CD4-positive, alpha-beta T cell treated with Interleukin-6 at 100 ng/mL for 8 hours (primary cell): Measurements from ENCODE around the gene RBM20.

Source experiments
- DNase-seq: peaks from one replicate; pipeline ENCODE4 v3.0.0-alpha.2; 2020; ENCODE audit warnings: mixed read lengths, low spot score

Gene RBM20

DNA sequence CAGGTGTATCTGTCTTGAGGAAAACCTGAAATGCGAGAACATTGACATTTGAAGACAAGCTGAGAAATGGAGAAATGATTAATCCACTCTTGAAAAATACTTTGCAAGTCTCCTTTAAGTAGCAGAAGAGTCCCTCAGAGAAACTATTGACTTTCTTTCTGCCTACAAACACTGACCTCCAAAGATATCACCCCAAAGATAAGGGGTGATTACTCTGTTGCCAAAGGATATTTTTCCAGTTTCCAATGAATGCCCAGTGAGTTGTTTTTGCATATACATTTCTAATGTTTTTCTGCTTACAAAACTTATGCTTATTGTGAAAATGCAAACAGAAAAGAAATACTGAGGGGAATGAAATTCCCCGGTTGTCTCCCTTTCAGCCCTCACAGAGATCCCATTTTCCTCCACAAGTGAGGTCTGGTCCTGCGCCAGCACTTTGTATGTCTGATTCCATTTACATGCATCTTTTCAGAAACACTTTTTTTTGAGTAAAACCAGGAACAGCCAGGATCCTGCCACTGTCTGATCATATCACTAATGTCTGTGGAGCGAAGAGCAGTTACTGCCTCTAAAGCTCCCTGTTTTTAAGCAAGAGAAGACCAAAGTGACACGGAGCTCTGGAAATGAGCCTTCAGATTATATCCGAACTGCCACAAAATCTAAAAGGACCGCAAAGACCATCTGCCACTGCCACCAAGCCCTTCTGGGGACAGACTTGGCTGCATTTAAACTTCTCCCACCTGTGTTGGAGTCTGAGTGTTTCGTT lies 144.7 kb downstream of the RBM20 start:
- no peak for DNase-seq

DNA sequence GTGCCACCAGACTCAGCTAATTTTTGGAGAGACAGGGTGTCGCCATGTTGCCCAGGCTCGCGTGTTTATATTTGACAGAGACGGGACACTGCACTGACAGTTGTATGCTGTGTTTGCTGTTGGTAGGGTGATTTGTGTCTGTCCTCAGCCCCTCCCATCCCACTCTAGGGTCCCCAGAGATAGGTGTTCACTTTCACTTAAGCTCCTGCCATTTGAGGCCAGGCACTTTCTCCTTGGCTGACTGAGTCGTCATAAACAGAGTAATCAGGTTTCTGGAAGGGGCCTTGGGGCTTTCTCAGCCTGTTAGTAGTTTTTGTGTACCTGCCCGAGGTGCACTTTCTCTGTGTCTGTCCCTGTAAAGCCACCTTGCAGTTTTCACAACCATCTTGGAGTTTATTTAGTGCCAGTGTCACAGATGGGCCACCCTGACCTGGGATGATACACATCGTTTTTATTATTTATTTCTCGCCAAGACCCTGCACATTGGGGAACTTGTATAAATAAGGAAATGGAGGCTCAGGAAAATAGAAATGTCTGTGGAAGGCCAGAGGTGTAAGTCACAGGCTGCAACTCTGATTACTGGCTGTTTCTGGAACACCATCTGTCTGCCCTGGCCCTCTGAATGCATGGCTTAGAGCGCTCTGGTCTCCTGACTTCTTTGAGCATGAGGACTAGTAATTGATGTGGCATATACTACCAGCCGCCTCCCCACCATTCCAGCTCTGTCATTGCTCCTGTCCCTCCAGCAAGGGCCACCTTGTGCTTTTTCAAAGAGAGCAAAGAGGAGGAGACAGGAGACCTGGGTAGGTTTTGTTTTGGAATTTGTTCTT lies 145.7 kb downstream of the RBM20 start:
- DNase-seq = no peak

DNA sequence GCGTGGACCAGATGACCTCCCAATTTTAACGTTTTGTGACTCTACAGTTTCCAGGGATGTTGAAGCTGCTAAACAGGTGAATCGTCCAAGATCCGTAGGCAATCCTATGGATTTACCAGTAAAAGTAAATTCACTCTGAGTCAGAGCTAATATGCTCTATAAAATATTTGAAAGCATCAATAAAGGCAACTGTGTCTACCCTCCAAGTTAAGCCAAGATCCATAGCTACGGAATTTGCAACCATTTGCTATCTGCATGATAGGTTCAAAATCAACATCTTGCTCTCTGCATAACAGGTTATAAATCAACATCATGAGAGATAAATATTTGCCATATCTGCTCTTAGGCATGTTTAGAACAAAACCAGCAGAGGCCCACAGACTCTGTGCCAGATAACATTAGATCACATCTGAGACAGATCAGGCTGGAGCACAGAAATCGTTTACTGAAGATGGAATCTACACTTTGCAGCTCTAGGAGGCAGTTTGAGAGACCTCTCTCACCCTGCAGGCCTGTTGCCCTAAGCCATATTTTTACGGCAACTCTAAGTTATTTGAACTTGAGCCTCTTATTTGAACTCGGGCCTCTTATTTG lies 146.9 kb downstream of the RBM20 start:
- no peak for DNase-seq

DNA sequence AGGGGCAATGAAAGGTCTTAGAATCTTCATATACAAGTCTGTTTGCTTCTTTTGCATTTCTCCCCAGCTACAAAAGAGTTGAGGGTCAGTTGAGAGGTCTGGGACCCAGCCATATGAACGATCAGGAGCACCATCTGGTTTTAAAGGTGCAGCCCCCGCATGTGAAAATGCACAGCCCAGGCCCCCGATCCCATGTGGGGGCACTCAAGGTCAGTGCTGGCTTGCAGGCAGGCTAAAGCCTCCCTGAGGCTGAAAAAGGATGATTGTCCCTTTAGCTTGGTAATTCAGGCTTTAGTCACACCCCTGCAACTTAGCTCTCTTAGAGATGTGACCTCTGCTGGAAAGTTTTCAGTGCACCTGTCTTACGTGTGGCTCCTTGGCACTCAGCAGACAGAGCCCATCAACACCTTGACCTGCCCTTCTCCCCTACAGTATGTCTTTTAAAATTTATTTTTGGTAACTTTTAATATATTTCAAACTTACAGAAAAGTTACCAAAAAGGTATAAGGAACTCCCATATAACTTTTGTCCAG lies 147.5 kb downstream of the RBM20 start:
- no peak for DNase-seq

DNA sequence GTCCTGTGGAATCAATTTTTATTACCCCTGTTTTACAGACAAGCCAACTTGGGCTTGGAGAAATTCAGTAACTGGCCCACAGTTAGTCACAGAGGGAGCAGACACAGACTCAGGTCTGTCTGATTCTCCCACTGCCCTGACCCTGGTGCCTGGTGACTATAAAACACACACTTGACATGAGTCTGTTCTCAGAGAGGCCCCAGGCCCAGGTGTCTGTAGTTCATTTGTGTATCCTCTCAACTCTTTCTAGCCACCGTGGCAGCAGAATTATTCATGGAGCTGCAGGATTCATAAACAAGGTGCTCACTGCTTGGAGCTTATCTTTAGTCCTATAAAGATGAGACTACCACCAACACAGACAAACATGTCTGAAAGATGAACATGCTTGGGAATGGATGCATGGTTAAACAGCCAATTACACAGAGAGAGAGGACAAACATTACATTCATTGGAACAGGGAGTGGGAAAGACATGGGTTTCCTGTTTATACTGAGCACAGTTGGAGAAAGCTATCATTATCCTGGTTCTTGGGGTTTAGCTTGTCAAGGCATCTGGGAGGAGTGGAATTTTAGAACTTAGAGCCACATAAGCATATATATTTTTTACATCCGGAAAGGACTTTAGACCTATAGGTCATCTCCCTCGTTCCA lies 148.5 kb downstream of the RBM20 start:
- no peak for DNase-seq

DNA sequence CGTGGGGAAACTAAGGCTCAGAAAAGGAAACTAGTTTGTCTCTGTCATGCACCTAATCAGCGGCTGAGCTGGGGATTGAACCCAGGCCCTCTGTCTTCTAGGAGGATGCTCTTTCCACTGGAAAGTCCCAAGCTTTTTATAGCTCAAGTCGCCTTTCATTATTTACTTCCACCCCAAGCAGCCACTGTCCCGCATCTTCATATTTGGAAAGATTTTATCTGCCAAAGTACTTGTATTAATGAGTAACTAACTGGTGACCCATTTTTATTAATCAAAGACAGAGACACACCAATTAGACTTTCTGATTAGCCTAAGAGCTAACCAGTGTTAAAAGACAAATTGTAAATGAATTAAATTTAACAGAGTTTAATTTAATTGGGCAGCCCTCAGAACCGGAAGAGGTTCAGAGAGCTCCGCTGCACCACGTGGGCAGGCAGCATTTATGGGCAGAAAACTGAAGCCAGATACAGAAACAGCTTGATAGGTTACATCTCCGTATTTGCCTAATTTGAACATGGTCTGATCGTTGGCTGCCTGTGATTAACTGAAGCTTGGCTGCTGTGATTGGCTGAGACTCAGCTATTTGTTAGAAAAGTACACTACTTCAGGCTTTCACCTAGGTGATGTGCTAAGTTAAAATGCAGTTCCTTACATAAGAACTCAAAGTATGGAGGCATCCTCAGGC lies 149.1 kb downstream of the RBM20 start:
- no peak for DNase-seq

DNA sequence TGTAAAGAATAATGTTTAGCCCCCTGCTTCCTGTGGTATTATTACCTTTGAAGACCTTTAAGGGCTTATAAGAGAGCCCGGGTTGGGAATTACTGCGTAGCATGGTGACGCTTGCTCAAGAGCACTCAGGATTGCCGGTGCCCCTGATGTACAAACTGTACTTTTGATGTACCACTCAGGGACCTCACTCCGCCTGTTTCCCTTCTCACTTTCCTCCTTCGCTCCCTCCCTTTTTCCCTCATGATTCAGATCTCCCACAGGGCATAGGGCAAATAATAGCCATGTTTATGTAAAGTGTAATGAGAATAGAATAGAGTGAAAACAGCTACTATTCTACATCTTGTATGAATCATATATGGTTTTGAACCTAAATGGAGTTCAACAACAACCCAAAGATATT lies 149.8 kb downstream of the RBM20 start:
- no peak for DNase-seq

DNA sequence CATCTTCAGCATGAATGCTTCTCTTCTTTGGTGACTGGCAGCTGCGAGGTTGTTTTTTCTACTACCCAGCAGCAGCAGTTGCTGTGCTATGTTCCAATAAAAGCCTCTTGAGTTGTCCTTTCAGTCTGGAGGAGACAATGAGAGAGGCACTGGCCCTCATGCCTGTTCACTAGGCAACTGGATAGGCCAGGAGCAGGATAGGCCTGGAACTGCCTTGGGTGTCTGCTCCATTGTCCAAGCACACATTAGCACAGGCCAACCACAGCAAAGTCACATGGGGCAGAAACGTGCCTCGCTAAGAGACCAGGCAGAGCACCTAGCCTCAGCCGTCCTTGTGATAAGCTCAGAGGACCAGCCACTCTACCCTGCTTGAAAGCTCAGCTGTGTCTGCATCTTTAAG lies 150.7 kb downstream of the RBM20 start:
- DNase-seq = no peak

DNA sequence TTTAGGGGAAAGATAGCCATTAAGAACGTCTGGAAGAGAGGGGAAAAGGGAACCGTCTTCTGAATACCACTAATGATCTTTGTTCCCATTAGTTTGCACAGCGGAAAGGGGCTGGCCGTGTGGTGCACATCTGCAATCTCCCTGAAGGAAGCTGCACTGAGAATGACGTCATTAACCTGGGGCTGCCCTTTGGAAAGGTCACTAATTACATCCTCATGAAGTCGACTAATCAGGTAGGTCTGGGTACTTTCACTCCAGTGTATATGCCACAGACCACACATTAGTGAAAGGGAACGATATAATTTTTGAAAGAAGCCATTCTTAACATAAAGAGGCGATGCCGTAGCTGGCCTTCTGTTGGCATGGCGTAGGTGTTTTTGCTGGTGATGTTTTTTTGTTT lies 153.3 kb downstream of the RBM20 start:
- DNase-seq = no peak

DNA sequence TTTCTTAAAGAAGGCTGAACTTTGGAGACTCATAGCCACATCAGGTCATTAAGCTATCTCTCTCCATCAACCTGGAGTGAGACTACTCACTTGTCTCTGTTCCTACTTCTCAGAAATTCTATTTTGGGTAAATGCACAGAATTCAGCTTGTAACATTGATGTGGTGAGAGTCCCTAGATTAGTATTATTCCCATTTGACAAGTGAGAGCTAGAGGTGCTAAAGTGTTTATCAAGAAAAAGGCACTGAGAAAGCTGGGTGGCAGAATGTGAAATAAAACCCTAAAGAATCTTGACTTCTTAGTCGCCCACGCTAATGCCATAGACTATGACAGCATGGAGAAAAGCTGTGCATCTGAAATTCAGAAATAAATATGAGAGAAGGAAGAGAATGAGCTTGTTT lies 154.2 kb downstream of the RBM20 start:
- no peak for DNase-seq

DNA sequence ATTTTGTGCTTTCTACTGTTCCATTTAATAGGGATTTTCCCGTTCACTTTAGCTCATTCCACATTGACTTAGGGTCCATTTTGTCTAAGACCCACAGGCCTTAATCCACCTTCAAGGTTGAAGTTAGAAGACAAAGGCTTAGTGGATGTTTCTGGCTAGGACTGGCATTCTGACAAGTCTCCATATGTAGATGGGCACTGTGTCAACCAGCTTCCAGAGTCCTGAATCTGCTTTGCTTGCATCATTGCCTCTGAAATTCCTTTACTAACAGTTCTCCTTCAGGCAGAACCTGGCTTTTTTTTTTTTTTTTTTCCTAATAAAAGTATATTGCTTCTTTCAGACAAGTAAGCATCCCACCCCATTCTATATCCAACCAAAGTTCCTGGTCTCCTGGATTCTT lies 158.0 kb downstream of the RBM20 start:
- DNase-seq = no peak

DNA sequence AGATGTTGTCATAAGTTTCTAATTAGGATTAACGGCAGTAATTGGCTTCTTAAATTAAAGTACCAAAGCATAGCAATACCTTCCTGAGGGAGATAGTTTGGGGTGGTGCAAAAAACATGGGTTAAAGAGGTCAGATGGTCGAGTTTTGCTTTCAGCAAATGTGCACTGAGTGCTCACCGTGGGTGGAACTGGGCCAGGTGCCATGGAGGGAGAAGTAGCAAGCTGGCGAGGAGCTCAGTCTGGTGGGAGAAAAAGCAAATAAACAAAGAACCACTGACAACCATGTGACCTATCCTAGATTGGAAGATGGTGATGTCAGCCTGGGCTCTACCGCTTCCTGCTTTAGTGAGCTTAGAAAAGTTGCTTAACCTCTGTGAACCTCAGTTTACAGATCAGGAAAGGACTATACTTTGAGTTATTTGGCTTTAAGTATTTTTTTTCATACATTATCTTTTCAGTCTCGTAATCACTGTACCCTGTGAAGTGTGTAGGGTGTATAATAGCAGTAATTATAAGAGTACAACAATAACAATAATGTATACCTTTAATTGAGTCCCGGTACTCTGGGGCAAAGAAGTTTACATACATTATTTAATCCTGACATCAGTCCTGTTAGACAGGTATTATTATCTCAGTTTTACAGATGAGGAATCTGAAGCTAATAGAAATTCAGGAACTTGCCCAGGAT lies 158.6 kb downstream of the RBM20 start:
- DNase-seq = peak; percentile 69

DNA sequence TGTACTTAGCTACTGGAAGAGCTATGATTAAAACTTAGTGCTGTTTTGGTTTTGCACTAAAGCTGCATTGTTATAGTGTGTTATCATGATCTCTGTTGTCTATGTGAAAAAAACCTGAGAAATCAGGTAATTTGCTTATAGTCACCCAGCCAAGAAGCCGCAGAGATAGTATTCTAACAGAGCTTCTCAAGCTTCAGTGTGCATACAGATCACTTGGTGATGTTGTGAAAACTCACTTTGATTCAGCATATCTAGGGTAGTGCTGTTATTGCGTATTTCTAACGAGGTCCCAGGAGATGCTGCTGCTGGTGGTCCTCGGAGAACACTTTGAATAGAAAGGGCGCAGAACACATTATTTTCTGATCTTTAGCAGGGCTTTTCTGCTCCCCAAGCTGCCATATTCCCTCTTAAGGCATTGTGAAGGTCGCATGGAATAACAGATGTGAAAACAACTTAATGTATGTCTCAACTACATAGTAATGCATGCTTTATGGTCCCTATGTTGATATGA lies 159.2 kb downstream of the RBM20 start:
- DNase-seq = no peak

DNA sequence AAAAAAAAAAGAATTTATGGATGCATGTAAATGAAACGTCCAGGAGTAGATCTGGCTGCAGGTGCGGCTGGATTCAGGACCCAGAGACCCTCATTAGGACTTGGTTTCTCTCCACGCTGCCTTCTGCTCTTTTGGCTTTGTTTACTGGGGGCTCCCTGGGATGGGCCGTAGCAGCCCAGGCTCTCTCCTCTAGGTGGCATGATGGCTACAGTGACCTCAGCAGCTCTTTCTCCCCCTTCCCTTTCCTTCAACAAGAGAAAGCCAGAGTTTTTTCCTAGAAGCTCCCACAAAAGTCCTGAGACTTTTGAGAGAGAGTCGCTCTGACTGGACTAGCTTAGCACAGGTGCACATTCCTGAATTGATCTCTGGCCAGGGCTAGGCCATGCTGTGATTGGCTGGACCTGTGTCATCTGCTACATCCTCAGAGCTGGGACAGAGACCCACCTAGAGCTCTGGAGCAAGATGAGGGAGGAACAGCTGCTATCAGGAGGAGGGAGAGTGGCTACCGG lies 159.7 kb downstream of the RBM20 start:
- DNase-seq = peak; percentile 23

DNA sequence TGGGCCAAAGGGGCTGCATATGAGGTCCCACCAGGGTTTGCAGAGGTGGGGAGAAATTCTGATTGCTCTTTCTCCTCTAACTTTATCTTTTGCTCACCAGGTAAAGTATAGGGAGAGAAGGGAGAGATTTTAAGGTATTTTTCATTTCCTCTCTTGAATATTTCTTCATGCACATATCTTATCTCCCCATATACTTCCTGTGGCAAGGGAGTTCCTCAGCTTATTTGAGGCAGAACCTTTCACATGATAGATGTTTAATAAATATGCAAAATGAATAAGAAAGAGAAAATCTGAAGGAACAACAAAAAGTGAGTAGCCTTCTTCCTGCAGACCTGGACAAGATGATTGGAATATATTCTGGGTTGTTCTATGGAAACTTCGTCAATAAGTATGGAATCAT lies 160.2 kb downstream of the RBM20 start:
- DNase-seq = no peak

DNA sequence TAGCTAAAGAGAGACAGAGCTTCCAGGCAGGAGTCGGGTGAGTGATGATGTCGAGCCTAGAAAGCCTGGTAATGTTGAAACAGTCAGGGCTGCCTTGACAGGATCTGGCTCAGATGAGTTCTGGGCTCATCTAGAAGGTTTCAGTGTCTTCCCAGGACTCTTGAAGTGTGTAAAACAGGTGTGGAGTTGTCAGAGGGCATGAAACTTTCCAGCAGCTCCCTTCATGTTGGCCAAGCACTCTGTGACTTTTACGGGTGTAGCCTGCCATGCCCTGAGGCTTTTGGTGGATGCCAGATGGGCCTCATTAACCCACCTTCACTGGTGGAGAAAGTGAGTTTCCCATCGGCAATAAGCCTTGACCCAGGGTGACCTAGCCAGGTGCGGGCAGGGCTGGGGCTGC lies 161.2 kb downstream of the RBM20 start:
- no peak for DNase-seq

DNA sequence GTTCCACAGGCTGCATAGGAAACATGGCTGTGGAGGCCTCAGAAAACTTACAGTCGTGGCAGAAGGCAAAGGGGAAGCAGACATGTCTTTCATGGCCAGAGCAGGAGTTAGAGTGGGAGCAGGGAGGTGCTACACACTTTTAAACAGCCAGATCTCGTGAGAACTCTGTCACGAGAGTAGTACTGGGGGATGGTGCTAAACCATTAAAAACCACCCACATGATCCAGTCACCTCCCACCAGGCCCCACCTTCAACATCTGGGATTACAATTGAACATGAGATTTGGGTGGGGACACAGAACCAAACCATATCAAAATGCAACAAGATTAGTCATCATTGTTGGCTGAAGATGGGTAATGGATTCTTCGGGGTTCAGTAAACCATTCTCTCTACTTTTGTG lies 162.2 kb downstream of the RBM20 start:
- no peak for DNase-seq

DNA sequence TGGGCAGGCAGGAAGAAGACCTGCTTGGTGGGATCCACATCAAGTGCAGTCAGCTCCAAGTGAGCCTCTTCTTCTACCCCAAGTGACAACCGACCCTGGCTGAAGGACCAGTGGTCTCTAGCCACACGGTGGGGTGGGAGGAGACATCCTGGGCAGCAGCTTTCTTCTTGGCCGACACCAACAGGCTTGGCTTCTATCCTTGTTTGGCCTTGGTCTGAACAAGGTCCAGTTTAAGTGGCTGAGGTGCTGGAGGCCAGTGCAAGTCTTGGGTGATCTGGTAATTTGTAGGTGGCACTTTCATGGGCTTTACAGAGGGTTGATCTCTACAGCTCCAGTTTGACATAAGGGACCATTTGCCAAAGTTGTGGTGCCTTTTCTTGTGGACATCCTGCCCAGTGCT lies 164.0 kb downstream of the RBM20 start:
- DNase-seq = no peak

DNA sequence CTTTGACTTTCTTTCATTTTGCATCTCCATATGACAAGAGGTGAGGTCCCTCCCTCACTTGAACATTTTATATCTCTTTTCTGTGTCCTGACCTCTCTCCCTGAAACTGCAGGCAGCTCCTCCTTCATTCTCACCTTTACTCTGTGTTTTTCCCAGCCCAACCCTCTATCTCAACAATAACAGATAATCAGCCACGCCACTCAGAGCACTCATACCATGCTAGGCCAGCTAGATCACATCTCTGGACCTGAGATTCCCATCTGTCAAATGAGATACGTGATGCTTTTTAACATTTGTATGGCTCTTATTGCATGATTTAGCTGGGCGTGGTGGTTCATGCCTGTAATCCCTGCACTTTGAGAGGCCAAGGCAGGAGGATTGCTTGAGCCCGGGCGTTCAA lies 164.5 kb downstream of the RBM20 start:
- no peak for DNase-seq

DNA sequence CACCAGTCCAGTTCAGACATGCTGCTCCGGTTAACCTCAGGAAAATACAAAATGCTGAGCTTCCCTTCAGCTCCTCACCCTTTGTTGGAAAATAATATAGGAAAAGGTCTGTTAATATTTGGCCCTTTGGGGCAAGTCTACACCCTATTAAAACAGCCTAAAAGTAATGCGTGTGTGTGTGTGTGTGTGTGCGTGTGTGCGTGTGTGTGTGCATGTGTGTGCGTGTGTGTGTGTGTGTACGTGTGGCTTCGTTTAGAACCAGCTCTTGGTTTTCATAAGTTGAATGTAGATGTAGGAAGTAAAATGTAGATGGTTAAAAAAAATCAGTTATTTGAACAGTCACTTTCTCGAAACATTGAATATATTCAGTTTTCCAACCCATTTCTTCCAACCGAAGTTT lies 166.5 kb downstream of the RBM20 start:
- DNase-seq = no peak
